ENCODE measurements around the gene MYLK.

Gene MYLK

DNA sequence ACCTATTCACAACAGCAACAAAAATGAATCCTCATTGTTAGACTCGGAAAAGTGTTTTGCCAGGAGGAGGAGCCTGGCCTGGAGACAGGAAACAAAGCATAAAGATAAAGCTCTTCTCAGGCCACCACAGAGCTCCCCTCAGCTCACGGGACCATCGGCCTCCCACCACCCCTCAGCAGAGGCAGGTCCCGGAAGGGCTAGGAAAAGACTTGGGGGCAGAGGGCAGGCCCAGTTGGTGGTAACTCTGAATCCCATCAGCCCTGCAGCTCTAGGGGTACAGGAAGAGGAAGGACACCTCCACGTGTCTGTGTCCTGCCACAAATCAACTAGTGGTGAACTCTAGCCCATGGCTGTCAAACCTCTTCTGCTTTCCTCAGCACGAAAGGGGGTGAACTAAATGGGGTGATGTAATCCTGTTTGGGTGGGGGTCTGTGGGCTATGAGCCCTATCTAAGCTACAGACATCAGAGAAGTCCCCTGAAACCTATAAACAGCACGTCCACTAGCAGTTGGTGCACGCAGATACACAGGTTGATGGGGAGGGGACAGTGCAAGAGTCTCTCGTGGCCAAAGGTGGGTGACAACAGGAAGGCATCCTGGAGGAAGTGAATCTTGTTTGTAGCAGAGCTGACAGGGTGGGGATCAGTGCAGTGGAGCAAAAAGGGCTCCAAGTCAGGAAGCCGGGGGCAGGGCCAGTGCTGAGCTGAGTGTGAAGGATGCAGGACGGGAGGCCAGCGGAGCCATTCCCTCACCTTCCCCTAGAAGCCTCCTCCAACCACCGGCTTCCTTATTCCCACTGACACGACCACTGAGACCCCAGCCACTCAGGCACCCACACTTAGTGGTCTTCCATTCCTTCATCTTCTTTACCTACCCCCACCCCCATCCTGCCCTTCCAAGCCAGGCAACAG, 188.1 kb downstream of the MYLK start:
- Histone ChIP-seq H3K4me3 (replicated peaks; ENCODE audit: insufficient read depth, low read length) (no peak overlapping the region), H3K27ac (replicated peaks) (no peak overlapping the region), H3K27me3 (ENCODE audit: insufficient read depth, poor library complexity, severe bottlenecking) (peaks cover 4% of the 10 kb centered on the region)
- peak in 1 of 2 experiments; percentile 19 for DNase-seq (ENCODE audit: low read depth in 1 of 2, low spot score in 1 of 2)
- TF ChIP-seq, protein P1, sequence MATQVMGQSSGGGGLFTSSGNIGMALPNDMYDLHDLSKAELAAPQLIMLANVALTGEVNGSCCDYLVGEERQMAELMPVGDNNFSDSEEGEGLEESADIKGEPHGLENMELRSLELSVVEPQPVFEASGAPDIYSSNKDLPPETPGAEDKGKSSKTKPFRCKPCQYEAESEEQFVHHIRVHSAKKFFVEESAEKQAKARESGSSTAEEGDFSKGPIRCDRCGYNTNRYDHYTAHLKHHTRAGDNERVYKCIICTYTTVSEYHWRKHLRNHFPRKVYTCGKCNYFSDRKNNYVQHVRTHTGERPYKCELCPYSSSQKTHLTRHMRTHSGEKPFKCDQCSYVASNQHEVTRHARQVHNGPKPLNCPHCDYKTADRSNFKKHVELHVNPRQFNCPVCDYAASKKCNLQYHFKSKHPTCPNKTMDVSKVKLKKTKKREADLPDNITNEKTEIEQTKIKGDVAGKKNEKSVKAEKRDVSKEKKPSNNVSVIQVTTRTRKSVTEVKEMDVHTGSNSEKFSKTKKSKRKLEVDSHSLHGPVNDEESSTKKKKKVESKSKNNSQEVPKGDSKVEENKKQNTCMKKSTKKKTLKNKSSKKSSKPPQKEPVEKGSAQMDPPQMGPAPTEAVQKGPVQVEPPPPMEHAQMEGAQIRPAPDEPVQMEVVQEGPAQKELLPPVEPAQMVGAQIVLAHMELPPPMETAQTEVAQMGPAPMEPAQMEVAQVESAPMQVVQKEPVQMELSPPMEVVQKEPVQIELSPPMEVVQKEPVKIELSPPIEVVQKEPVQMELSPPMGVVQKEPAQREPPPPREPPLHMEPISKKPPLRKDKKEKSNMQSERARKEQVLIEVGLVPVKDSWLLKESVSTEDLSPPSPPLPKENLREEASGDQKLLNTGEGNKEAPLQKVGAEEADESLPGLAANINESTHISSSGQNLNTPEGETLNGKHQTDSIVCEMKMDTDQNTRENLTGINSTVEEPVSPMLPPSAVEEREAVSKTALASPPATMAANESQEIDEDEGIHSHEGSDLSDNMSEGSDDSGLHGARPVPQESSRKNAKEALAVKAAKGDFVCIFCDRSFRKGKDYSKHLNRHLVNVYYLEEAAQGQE (IDR thresholded peaks at IDR 0.05; ENCODE audit: insufficient replicate concordance, low read depth) = no peak
- TF ChIP-seq POLR2AphosphoS5 (IDR thresholded peaks at IDR 0.05; ENCODE audit: low read depth) (no peak), SPI1 (IDR thresholded peaks at IDR 0.05; ENCODE audit: borderline replicate concordance, low read depth) (no peak; the same call in 1 of the 2 replicates), GABPA (IDR thresholded peaks at IDR 0.05; ENCODE audit: low read depth) (no peak)
- TF ChIP-seq, protein P2, sequence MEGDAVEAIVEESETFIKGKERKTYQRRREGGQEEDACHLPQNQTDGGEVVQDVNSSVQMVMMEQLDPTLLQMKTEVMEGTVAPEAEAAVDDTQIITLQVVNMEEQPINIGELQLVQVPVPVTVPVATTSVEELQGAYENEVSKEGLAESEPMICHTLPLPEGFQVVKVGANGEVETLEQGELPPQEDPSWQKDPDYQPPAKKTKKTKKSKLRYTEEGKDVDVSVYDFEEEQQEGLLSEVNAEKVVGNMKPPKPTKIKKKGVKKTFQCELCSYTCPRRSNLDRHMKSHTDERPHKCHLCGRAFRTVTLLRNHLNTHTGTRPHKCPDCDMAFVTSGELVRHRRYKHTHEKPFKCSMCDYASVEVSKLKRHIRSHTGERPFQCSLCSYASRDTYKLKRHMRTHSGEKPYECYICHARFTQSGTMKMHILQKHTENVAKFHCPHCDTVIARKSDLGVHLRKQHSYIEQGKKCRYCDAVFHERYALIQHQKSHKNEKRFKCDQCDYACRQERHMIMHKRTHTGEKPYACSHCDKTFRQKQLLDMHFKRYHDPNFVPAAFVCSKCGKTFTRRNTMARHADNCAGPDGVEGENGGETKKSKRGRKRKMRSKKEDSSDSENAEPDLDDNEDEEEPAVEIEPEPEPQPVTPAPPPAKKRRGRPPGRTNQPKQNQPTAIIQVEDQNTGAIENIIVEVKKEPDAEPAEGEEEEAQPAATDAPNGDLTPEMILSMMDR (IDR thresholded peaks at IDR 0.05; ENCODE audit: insufficient read depth, low read length) = no peak

DNA sequence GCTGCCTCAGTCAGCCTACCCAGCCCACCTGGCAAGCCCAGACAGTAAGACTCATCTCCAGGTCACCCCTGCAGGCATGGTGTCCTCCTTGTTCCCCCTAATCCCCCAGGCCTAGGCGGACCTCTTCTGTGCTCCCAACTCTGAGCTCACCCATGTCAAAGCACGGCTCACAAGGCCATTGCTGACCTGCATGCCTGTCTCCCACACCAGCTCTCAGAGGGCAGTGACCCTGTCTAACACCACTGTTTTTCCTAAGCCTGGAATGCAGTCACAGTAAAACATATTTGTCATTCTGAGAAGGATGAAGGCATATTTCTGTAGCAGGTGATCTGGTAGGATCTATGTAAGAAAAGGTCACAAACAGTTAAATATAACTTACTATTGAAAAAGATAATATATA, 189.0 kb downstream of the MYLK start:
- Histone ChIP-seq H3K27me3 (ENCODE audit: insufficient read depth, poor library complexity, severe bottlenecking) (peaks cover 5% of the 10 kb centered on the region), H3K4me3 (replicated peaks; ENCODE audit: insufficient read depth, low read length) (no peak overlapping the region)

DNA sequence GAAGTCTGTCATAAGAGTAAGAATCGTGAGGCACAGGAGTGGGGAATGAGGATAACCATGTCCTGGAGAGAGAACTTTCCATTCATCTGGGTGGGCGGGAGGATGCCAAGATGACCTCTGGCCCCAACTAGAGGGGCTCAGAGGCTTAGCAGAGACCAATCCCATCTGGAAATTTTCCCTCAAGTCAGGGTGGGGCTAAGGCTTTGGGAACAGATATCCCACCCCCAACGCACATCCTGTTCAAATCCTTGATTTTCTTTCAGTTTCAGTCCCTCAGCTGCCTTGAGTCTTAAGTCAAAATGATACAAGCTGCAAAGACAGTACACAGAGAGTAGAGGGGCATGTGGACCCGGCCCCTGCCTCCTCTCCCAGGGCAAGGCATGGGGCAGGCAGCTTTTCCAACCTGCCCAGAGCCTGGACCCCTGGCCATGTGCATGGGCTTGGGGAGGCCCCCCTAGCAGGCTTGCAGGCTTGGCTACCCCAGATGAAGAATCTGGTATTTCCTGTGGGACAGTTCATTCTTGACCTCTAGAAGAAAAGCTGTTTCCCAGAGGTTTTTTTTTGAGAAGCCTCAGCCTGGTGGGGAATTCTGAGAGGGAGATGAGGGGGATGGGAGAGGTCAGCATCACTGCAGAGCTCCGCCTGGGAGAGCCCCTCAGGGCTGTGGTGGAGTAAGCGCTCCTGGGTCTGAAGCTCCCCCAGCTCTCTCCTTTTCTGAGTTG, 189.6 kb downstream of the MYLK start:
- Histone ChIP-seq H3K27ac (replicated peaks) (no peak overlapping the region), H3K4me3 (replicated peaks; ENCODE audit: insufficient read depth, low read length) (no peak overlapping the region), H3K27me3 (ENCODE audit: insufficient read depth, poor library complexity, severe bottlenecking) (peaks cover 5% of the 10 kb centered on the region)
- DNase-seq (ENCODE audit: low read depth in 1 of 2, low spot score in 1 of 2) = no peak
- TF ChIP-seq, protein P1 (IDR thresholded peaks at IDR 0.05; ENCODE audit: insufficient replicate concordance, low read depth) = no peak
- TF ChIP-seq POLR2AphosphoS5 (IDR thresholded peaks at IDR 0.05; ENCODE audit: low read depth) = no peak
- no peak for TF ChIP-seq GABPA (IDR thresholded peaks at IDR 0.05; ENCODE audit: low read depth)
- no peak for TF ChIP-seq SPI1 (IDR thresholded peaks at IDR 0.05; ENCODE audit: borderline replicate concordance, low read depth)

More for the DNA sequence above, 189.0 kb downstream of the MYLK start:
- DNase-seq (ENCODE audit: low read depth in 1 of 2, low spot score in 1 of 2) = no peak
- no peak for TF ChIP-seq POLR2AphosphoS5 (IDR thresholded peaks at IDR 0.05; ENCODE audit: low read depth)
- TF ChIP-seq, protein P1 (IDR thresholded peaks at IDR 0.05; ENCODE audit: insufficient replicate concordance, low read depth) = no peak
- TF ChIP-seq, protein P2 (IDR thresholded peaks at IDR 0.05; ENCODE audit: insufficient read depth, low read length) = no peak
- no peak for TF ChIP-seq GABPA (IDR thresholded peaks at IDR 0.05; ENCODE audit: low read depth)
- no peak for TF ChIP-seq SPI1 (IDR thresholded peaks at IDR 0.05; ENCODE audit: borderline replicate concordance, low read depth)
- no peak overlapping the region for H3K27ac ChIP-seq (replicated peaks)

All from HL-60 (cell line).